ENCODE measurements around the gene C10orf143.

- TF ChIP-seq CTCF (IDR thresholded peaks at IDR 0.05) = no peak
- no peak for TF ChIP-seq POLR2A (IDR thresholded peaks at IDR 0.05)
Observed at GRCh38 chr10:130042381-130042780, 68.2 kb downstream of the C10orf143 start.
